GM06990 (cell line): Measurements from ENCODE around the gene CCDC154.
A peak's percentile ranks its signal among the peaks of the same experiment; 100 is the strongest.

Source experiments
- DNase-seq: peaks from one replicate; pipeline ENCODE4 v3.0.0-alpha.2; 2011; ENCODE audit not compliant: insufficient read length; ENCODE audit errors: extremely low read depth
- H3K27me3 ChIP-seq: replicated peaks from 2 replicates; pipeline ENCODE4 v1.6.0; 2011; ENCODE audit warnings: low read length; ENCODE audit not compliant: control insufficient read depth, insufficient read depth
- H3K36me3 ChIP-seq: 2 replicates; pipeline ENCODE4 v1.5.1; 2011; ENCODE audit warnings: low read length; ENCODE audit not compliant: control insufficient read depth, insufficient read depth
- H3K4me3 ChIP-seq: replicated peaks from 2 replicates; pipeline ENCODE4 v1.5.1; 2011; ENCODE audit warnings: low read depth, mild to moderate bottlenecking, control low read depth, low read length
- CTCF ChIP-seq: IDR thresholded peaks from 2 replicates; pipeline ENCODE4 v1.5.1; 2011; ENCODE audit warnings: low read length, control low read depth, mild to moderate bottlenecking, inconsistent platforms; ENCODE audit not compliant: insufficient read depth, poor library complexity, severe bottlenecking

Gene CCDC154

GRCh38 chr16:1489077-1489476 is 44.7 kb upstream of the CCDC154 start:
- TF ChIP-seq CTCF = no peak
- no peak for DNase-seq
- H3K36me3 ChIP-seq = no peaks in the 10 kb centered on the region
- no peak overlapping the region for H3K4me3 ChIP-seq
- no peaks in the 10 kb centered on the region for H3K27me3 ChIP-seq

GRCh38 chr16:1488619-1489018 is 44.3 kb upstream of the CCDC154 start, which contains the start of gene PTX4:
TSS of gene PTX4 (minus strand) at chr16:1488944. CDS start at chr16:1488909, 35 bp downstream.
- Histone ChIP-seq H3K27me3 (no peaks in the 10 kb centered on the region), H3K4me3 (no peak within 1 kb of the TSS), H3K36me3 (no peaks in the 10 kb centered on the region)
- TF ChIP-seq CTCF = no peak
- no peak for DNase-seq

GRCh38 chr16:1488054-1488601 is 43.8 kb upstream of the CCDC154 start:
- no peaks in the 10 kb centered on the region for H3K27me3 ChIP-seq
- peak; percentile 3 for DNase-seq
- H3K4me3 ChIP-seq = no peak overlapping the region
- no peaks in the 10 kb centered on the region for H3K36me3 ChIP-seq
- TF ChIP-seq CTCF = no peak

GRCh38 chr16:1487395-1488053 is 43.2 kb upstream of the CCDC154 start:
- DNase-seq = peak; percentile 11
- Histone ChIP-seq H3K36me3 (no peaks in the 10 kb centered on the region), H3K4me3 (no peak overlapping the region), H3K27me3 (no peaks in the 10 kb centered on the region)
- TF ChIP-seq CTCF = no peak

GRCh38 chr16:1486551-1487390 is 42.4 kb upstream of the CCDC154 start:
- no peaks in the 10 kb centered on the region for H3K27me3 ChIP-seq
- H3K36me3 ChIP-seq = no peaks in the 10 kb centered on the region
- no peak for TF ChIP-seq CTCF
- no peak overlapping the region for H3K4me3 ChIP-seq
- peak; percentile 2 for DNase-seq
